HL-60 (cell line): Measurements from ENCODE around the gene SLC16A12.

ENCODE experiments used
- CTCF ChIP-seq: IDR thresholded peaks from one replicate; pipeline ENCODE4 v1.5.1; 2011; ENCODE audit warnings: low read length, control low read depth, inconsistent platforms; ENCODE audit not compliant: insufficient read depth
- GABPA ChIP-seq: IDR thresholded peaks from 2 replicates; pipeline ENCODE4 v1.6.1; 2012; ENCODE audit warnings: low read depth
- POLR2AphosphoS5 ChIP-seq: IDR thresholded peaks from 2 replicates; pipeline ENCODE4 v1.6.1; 2012; ENCODE audit warnings: low read depth
- REST ChIP-seq: IDR thresholded peaks from 2 replicates; pipeline ENCODE4 v1.6.1; 2012; ENCODE audit warnings: low read depth; ENCODE audit not compliant: insufficient replicate concordance

GRCh38 chr10:89476150-89476549 is 59.2 kb downstream of the SLC16A12 start:
- TF ChIP-seq CTCF, result no peak
- no peak for TF ChIP-seq GABPA
- no peak for TF ChIP-seq REST
- no peak for TF ChIP-seq POLR2AphosphoS5
